ENCODE measurements around the gene SLC22A16.
A peak's percentile ranks its signal among the peaks of the same experiment; 100 is the strongest.

Gene SLC22A16

DNA sequence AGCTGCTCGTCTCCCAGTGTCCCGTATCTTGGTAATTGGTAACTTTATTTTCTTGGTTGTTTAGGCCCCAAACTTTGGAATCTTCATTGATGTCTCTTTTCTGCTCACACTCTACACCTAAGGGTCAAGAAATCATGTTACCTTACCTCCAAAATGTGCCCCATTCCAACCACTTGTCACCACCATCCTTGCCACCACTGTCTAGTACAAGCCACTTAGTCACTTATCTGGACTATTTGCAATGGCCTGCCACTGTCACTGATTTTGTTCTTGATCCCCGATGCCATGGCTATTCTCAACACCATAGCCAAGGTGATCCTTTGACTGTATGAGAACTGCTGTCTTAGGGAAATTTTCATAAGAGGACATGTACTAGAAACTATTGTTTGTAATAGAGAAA lies 46.0 kb upstream of the SLC22A16 start:
- Histone ChIP-seq H3K36me3 (ENCODE audit: low read depth) (no peaks in the 10 kb centered on the region), H3K4me3 (ENCODE audit: severe bottlenecking) (no peak overlapping the region), H3K9me3 (ENCODE audit: severe bottlenecking) (no peaks in the 10 kb centered on the region), H3K27me3 (ENCODE audit: insufficient read depth, poor library complexity, severe bottlenecking) (no peaks in the 10 kb centered on the region), H3K4me1 (ENCODE audit: insufficient read depth, poor library complexity, severe bottlenecking) (peaks cover 8% of the 10 kb centered on the region), H3K27ac (ENCODE audit: poor library complexity, severe bottlenecking) (no peak overlapping the region)
- ATAC-seq (ENCODE audit: low read depth) (no peak), DNase-seq (ENCODE audit: low spot score) (no peak)
- TF ChIP-seq CTCF (IDR thresholded peaks at IDR 0.05; ENCODE audit: poor library complexity, severe bottlenecking), result no peak

- ATAC-seq (ENCODE audit: low read depth), result no peak
- no peak overlapping the region for H3K27ac ChIP-seq (ENCODE audit: poor library complexity, severe bottlenecking)
- no peak for DNase-seq (ENCODE audit: low spot score)
- TF ChIP-seq CTCF (IDR thresholded peaks at IDR 0.05; ENCODE audit: poor library complexity, severe bottlenecking), result no peak
- H3K9me3 ChIP-seq (ENCODE audit: severe bottlenecking), result no peaks in the 10 kb centered on the region
- no peaks in the 10 kb centered on the region for H3K36me3 ChIP-seq (ENCODE audit: low read depth)
- H3K4me1 ChIP-seq (ENCODE audit: insufficient read depth, poor library complexity, severe bottlenecking), result peaks cover 13% of the 10 kb centered on the region
- H3K4me3 ChIP-seq (ENCODE audit: severe bottlenecking), result no peak overlapping the region
- no peaks in the 10 kb centered on the region for H3K27me3 ChIP-seq (ENCODE audit: insufficient read depth, poor library complexity, severe bottlenecking)
These were observed 44.7 kb upstream of the SLC22A16 start for GRCh38 chr6:110520992-110521543.

GRCh38 chr6:110520209-110520965 lies 44.0 kb upstream of the SLC22A16 start:
- Histone ChIP-seq H3K9me3 (ENCODE audit: severe bottlenecking) (no peaks in the 10 kb centered on the region), H3K4me1 (ENCODE audit: insufficient read depth, poor library complexity, severe bottlenecking) (peaks cover 13% of the 10 kb centered on the region), H3K36me3 (ENCODE audit: low read depth) (no peaks in the 10 kb centered on the region), H3K27ac (ENCODE audit: poor library complexity, severe bottlenecking) (no peak overlapping the region), H3K27me3 (ENCODE audit: insufficient read depth, poor library complexity, severe bottlenecking) (no peaks in the 10 kb centered on the region), H3K4me3 (ENCODE audit: severe bottlenecking) (no peak overlapping the region)
- ATAC-seq (ENCODE audit: low read depth), result no peak
- no peak for DNase-seq (ENCODE audit: low spot score)
- TF ChIP-seq CTCF (IDR thresholded peaks at IDR 0.05; ENCODE audit: poor library complexity, severe bottlenecking), result no peak

GRCh38 chr6:110517601-110518281 lies 41.3 kb upstream of the SLC22A16 start:
- no peaks in the 10 kb centered on the region for H3K27me3 ChIP-seq (ENCODE audit: insufficient read depth, poor library complexity, severe bottlenecking)
- no peak for TF ChIP-seq CTCF (IDR thresholded peaks at IDR 0.05; ENCODE audit: poor library complexity, severe bottlenecking)
- peaks cover 14% of the 10 kb centered on the region for H3K4me1 ChIP-seq (ENCODE audit: insufficient read depth, poor library complexity, severe bottlenecking)
- H3K9me3 ChIP-seq (ENCODE audit: severe bottlenecking), result no peaks in the 10 kb centered on the region
- no peak overlapping the region for H3K4me3 ChIP-seq (ENCODE audit: severe bottlenecking)
- ATAC-seq (ENCODE audit: low read depth) (peak; percentile 46; the same call in 2 of the 3 replicates), DNase-seq (ENCODE audit: low spot score) (no peak)
- no peaks in the 10 kb centered on the region for H3K36me3 ChIP-seq (ENCODE audit: low read depth)
- no peak overlapping the region for H3K27ac ChIP-seq (ENCODE audit: poor library complexity, severe bottlenecking)
